IMR-90 (cell line): ENCODE measurements around the gene BLVRB.

ENCODE experiments used
- BHLHE40 ChIP-seq: fragments of 150-350 bp; IDR thresholded peaks from 2 replicates; pipeline ENCODE4 v1.6.1; 2016; ENCODE audit warnings: mild to moderate bottlenecking, low read depth, low read length
- CEBPB ChIP-seq: IDR thresholded peaks from 2 replicates; pipeline ENCODE4 v1.6.1; 2012; ENCODE audit warnings: low read depth, low read length, improper control_type of control experiment
- CTCF ChIP-seq: conservative IDR thresholded peaks from 2 replicates; pipeline ENCODE4 v1.5.1; 2012; ENCODE audit warnings: mild to moderate bottlenecking, low read depth, low read length, improper control_type of control experiment
- FOS ChIP-seq: fragments of 150-350 bp; IDR thresholded peaks from 2 replicates; pipeline ENCODE4 v1.6.1; 2016; ENCODE audit warnings: low read depth, low read length
- POLR2A ChIP-seq: IDR thresholded peaks from 2 replicates; pipeline ENCODE4 v1.6.1; 2012; ENCODE audit warnings: mild to moderate bottlenecking, low read depth, low read length
- RAD21 ChIP-seq: IDR thresholded peaks from 2 replicates; pipeline ENCODE4 v1.6.1; 2012; ENCODE audit warnings: low read length, improper control_type of control experiment
- RCOR1 ChIP-seq: IDR thresholded peaks from 2 replicates; pipeline ENCODE4 v1.6.1; 2012; ENCODE audit warnings: mild to moderate bottlenecking, low read length, improper control_type of control experiment; ENCODE audit not compliant: insufficient replicate concordance
- RFX5 ChIP-seq: IDR thresholded peaks from 2 replicates; pipeline ENCODE4 v1.8.0; 2012; ENCODE audit warnings: low read depth, mild to moderate bottlenecking, low read length, moderate library complexity
- USF2 ChIP-seq: fragments of 150-350 bp; IDR thresholded peaks from 2 replicates; pipeline ENCODE4 v1.6.1; 2017; ENCODE audit warnings: mild to moderate bottlenecking, antibody characterized with exemption, low read length, low read depth

GRCh38 chr19:40417643-40417981, 47.9 kb downstream of the BLVRB start:
- TF ChIP-seq RFX5 (no peak), CTCF (no peak), POLR2A (no peak), FOS (no peak), RCOR1 (no peak), USF2 (no peak), RAD21 (no peak), BHLHE40 (no peak), CEBPB (no peak)
